ENCODE data around the gene METTL16. TPM values are rescaled to one million over a fixed set of nuclear protein-coding genes. Genes with fewer than 3 reads are reported as not detected.

The METTL16 gene
- total and polyA plus RNA-seq, 2 experiments from 2014 or later: 12.0 to 14.4 TPM

- Histone ChIP-seq H2AFZ (no peak overlapping the region), H3K36me3 (ENCODE audit: low read depth) (no peaks in the 10 kb centered on the region), H3K9ac (no peak overlapping the region), H3K9me2 (ENCODE audit: insufficient read depth) (no peaks in the 10 kb centered on the region), H3K27me3 (replicated peaks; ENCODE audit: insufficient read depth) (no peaks in the 10 kb centered on the region), H3F3A (ENCODE audit: insufficient read depth) (peaks cover 8% of the 10 kb centered on the region), H3K4me2 (ENCODE audit: unreplicated experiment) (no peak overlapping the region), H3K79me2 (ENCODE audit: insufficient read depth) (no peaks in the 10 kb centered on the region), H3K4me1 (ENCODE audit: insufficient read depth) (peaks cover 2% of the 10 kb centered on the region), H3K4me3 (no peak overlapping the region), H3K9me3 (ENCODE audit: low read depth) (no peaks in the 10 kb centered on the region), H3K27ac (no peak overlapping the region), H4K20me1 (ENCODE audit: insufficient read depth) (no peaks in the 10 kb centered on the region)
- no peak for TF ChIP-seq EZH2 (IDR thresholded peaks at IDR 0.05; ENCODE audit: insufficient read depth, poor library complexity, severe bottlenecking)
- TF ChIP-seq EZH2phosphoT487 (IDR thresholded peaks at IDR 0.05; ENCODE audit: insufficient read depth, low read depth): no peak
- in situ Hi-C loops (cut with MboI): no loop called here
- 96 to 99% methylated on average over 3 of the region's 3 CpGs for WGBS, 2 experiments (ENCODE audit: low coverage in 1 of 2, low lambda C conversion rate in 2 of 2, missing lambda C conversion rate in 2 of 2)
- DNase-seq: no peak
Measured at GRCh38 chr17:2453866-2454265, 57.8 kb downstream of the METTL16 start.

GRCh38 chr17:2453325-2453724, 58.4 kb downstream of the METTL16 start:
- no peak overlapping the region for H2AFZ ChIP-seq
- no peaks in the 10 kb centered on the region for H3K79me2 ChIP-seq (ENCODE audit: insufficient read depth)
- no peaks in the 10 kb centered on the region for H3K9me2 ChIP-seq (ENCODE audit: insufficient read depth)
- H3K4me1 ChIP-seq (ENCODE audit: insufficient read depth): no peaks in the 10 kb centered on the region
- H3K27me3 ChIP-seq (replicated peaks; ENCODE audit: insufficient read depth): no peaks in the 10 kb centered on the region
- H4K20me1 ChIP-seq (ENCODE audit: insufficient read depth): no peaks in the 10 kb centered on the region
- H3K9ac ChIP-seq: no peak overlapping the region
- no peak for DNase-seq
- WGBS, 2 experiments (ENCODE audit: low coverage in 1 of 2, low lambda C conversion rate in 2 of 2, missing lambda C conversion rate in 2 of 2): 90 to 91% methylated on average over 6 of the region's 6 CpGs
- no peaks in the 10 kb centered on the region for H3K36me3 ChIP-seq (ENCODE audit: low read depth)
- H3K9me3 ChIP-seq (ENCODE audit: low read depth): no peaks in the 10 kb centered on the region
- no peak overlapping the region for H3K27ac ChIP-seq
- in situ Hi-C loops (cut with MboI): no loop called here
- no peak for TF ChIP-seq EZH2phosphoT487 (IDR thresholded peaks at IDR 0.05; ENCODE audit: insufficient read depth, low read depth)
- TF ChIP-seq EZH2 (IDR thresholded peaks at IDR 0.05; ENCODE audit: insufficient read depth, poor library complexity, severe bottlenecking): no peak
- no peak overlapping the region for H3K4me2 ChIP-seq (ENCODE audit: unreplicated experiment)
- H3F3A ChIP-seq (ENCODE audit: insufficient read depth): peaks cover 6% of the 10 kb centered on the region; the same call in 1 of the 2 replicates
- H3K4me3 ChIP-seq: no peak overlapping the region

- Histone ChIP-seq H3K9me3 (ENCODE audit: low read depth) (no peaks in the 10 kb centered on the region), H3K4me3 (no peak overlapping the region), H3K4me1 (ENCODE audit: insufficient read depth) (no peaks in the 10 kb centered on the region), H3K27me3 (replicated peaks; ENCODE audit: insufficient read depth) (no peaks in the 10 kb centered on the region), H3K9ac (no peak overlapping the region), H3K9me2 (ENCODE audit: insufficient read depth) (no peaks in the 10 kb centered on the region), H3K27ac (no peak overlapping the region), H4K20me1 (ENCODE audit: insufficient read depth) (no peaks in the 10 kb centered on the region), H3K4me2 (ENCODE audit: unreplicated experiment) (no peak overlapping the region), H2AFZ (no peak overlapping the region), H3K79me2 (ENCODE audit: insufficient read depth) (no peaks in the 10 kb centered on the region), H3K36me3 (ENCODE audit: low read depth) (no peaks in the 10 kb centered on the region), H3F3A (ENCODE audit: insufficient read depth) (no peaks in the 10 kb centered on the region)
- TF ChIP-seq EZH2phosphoT487 (IDR thresholded peaks at IDR 0.05; ENCODE audit: insufficient read depth, low read depth) (no peak), EZH2 (IDR thresholded peaks at IDR 0.05; ENCODE audit: insufficient read depth, poor library complexity, severe bottlenecking) (no peak)
- in situ Hi-C loops (cut with MboI): no loop called here
- DNase-seq: no peak
- WGBS, 2 experiments (ENCODE audit: low coverage in 1 of 2, low lambda C conversion rate in 2 of 2, missing lambda C conversion rate in 2 of 2): 64 to 68% methylated on average over 6 of the region's 6 CpGs
Measured at GRCh38 chr17:2452216-2452750, 59.4 kb downstream of the METTL16 start.

- Histone ChIP-seq H3K9ac (no peak overlapping the region), H2AFZ (no peak overlapping the region), H3K79me2 (ENCODE audit: insufficient read depth) (no peaks in the 10 kb centered on the region), H3K27me3 (replicated peaks; ENCODE audit: insufficient read depth) (no peaks in the 10 kb centered on the region), H3K27ac (no peak overlapping the region), H4K20me1 (ENCODE audit: insufficient read depth) (no peaks in the 10 kb centered on the region), H3K36me3 (ENCODE audit: low read depth) (no peaks in the 10 kb centered on the region), H3K4me2 (ENCODE audit: unreplicated experiment) (no peak overlapping the region), H3K9me3 (ENCODE audit: low read depth) (no peaks in the 10 kb centered on the region), H3K4me1 (ENCODE audit: insufficient read depth) (no peaks in the 10 kb centered on the region), H3K4me3 (no peak overlapping the region), H3K9me2 (ENCODE audit: insufficient read depth) (no peaks in the 10 kb centered on the region), H3F3A (ENCODE audit: insufficient read depth) (no peaks in the 10 kb centered on the region)
- no peak for DNase-seq
- 71 to 75% methylated on average over 5 of the region's 5 CpGs for WGBS, 2 experiments (ENCODE audit: low coverage in 1 of 2, low lambda C conversion rate in 2 of 2, missing lambda C conversion rate in 2 of 2)
- in situ Hi-C loops (cut with MboI): no loop called here
- TF ChIP-seq EZH2phosphoT487 (IDR thresholded peaks at IDR 0.05; ENCODE audit: insufficient read depth, low read depth): no peak
- TF ChIP-seq EZH2 (IDR thresholded peaks at IDR 0.05; ENCODE audit: insufficient read depth, poor library complexity, severe bottlenecking): no peak
Measured at GRCh38 chr17:2450016-2450650, 61.6 kb downstream of the METTL16 start.
